Activated naive CD8-positive, alpha-beta T cell (primary cell): ENCODE data around the gene C1orf56.

Experiments
- H3K27ac Mint-ChIP-seq: one replicate; pipeline ENCODE4 v1.8.0; 2021; ENCODE audit warnings: mixed read lengths
- H3K27me3 Mint-ChIP-seq: one replicate; pipeline ENCODE4 v1.8.0; 2021; ENCODE audit warnings: mixed read lengths
- H3K36me3 Mint-ChIP-seq: one replicate; pipeline ENCODE4 v1.8.0; 2021; ENCODE audit warnings: mixed read lengths
- H3K4me1 Mint-ChIP-seq: one replicate; pipeline ENCODE4 v1.8.0; 2021; ENCODE audit warnings: low read depth, mixed read lengths
- H3K4me3 Mint-ChIP-seq: one replicate; pipeline ENCODE4 v1.8.0; 2021; ENCODE audit warnings: mild to moderate bottlenecking, mixed read lengths
- H3K9me3 Mint-ChIP-seq: one replicate; pipeline ENCODE4 v1.8.0; 2021; ENCODE audit warnings: low read depth, mixed read lengths

Gene C1orf56

DNA sequence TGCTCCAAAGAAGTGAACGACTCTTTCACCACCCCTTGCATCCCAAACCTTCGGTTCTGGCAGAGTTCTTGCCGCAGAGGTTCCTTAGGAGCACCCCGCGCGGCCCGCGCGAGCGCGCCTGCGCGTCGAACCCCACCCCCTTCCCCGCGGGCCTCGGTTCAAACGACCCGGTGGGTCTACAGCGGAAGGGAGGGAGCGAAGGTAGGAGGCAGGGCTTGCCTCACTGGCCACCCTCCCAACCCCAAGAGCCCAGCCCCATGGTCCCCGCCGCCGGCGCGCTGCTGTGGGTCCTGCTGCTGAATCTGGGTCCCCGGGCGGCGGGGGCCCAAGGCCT is at the start of gene C1orf56:
Gene C1orf56 (plus strand): TSS at position 161 of the 334 bp plus-strand sequence. CDS start 97 bp downstream, at position 258.
- Mint-ChIP-seq H3K9me3 (no peaks in the 10 kb centered on the region), H3K27ac (peak within 1 kb of the TSS; percentile 86), H3K27me3 (no peaks in the 10 kb centered on the region), H3K4me1 (peaks cover 66% of the 10 kb centered on the region), H3K36me3 (peaks cover 7% of the 10 kb centered on the region), H3K4me3 (peak within 1 kb of the TSS; percentile 93)

- Mint-ChIP-seq H3K36me3 (peaks cover 5% of the 10 kb centered on the region), H3K4me3 (no peak overlapping the region), H3K27me3 (no peaks in the 10 kb centered on the region), H3K27ac (no peak overlapping the region), H3K4me1 (peaks cover 34% of the 10 kb centered on the region), H3K9me3 (no peaks in the 10 kb centered on the region)
Measured at GRCh38 chr1:150997949-150998348, 49.6 kb upstream of the C1orf56 start.

- H3K4me1 Mint-ChIP-seq, result peaks cover 44% of the 10 kb centered on the region
Measured at GRCh38 chr1:150999051-150999674, 48.4 kb upstream of the C1orf56 start.

DNA sequence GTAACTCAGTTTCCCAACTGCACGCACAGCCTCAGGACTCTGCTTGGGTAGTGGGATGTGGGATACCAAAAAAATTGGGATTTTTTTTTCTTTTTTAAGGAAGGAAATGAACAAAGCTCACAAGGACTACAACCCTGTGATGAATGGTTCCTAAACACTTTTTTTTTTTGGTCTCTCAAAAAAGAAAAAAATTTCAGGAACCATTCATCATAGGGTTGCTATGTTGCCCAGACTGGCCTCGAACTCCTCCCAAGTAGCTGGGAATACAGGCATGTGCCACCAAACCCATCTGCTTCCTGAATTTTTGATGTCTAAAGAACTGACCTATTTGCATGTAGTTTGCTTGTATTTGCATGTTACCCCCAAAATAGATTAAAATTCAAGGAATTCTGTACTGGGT is 47.6 kb upstream of the C1orf56 start:
- H3K27me3 Mint-ChIP-seq, result no peaks in the 10 kb centered on the region
- no peaks in the 10 kb centered on the region for H3K9me3 Mint-ChIP-seq
- peaks cover 5% of the 10 kb centered on the region for H3K36me3 Mint-ChIP-seq
- no peak overlapping the region for H3K27ac Mint-ChIP-seq
- no peak overlapping the region for H3K4me3 Mint-ChIP-seq
- peaks cover 50% of the 10 kb centered on the region for H3K4me1 Mint-ChIP-seq

More at GRCh38 chr1:150999051-150999674, 48.4 kb upstream of the C1orf56 start:
- H3K27me3 Mint-ChIP-seq, result no peaks in the 10 kb centered on the region
- no peak overlapping the region for H3K4me3 Mint-ChIP-seq
- H3K27ac Mint-ChIP-seq, result peak overlapping the region; percentile 22
- H3K36me3 Mint-ChIP-seq, result peaks cover 5% of the 10 kb centered on the region
- no peaks in the 10 kb centered on the region for H3K9me3 Mint-ChIP-seq

- Mint-ChIP-seq H3K4me1 (peaks cover 54% of the 10 kb centered on the region), H3K9me3 (no peaks in the 10 kb centered on the region), H3K36me3 (peaks cover 5% of the 10 kb centered on the region), H3K27me3 (no peaks in the 10 kb centered on the region), H3K4me3 (no peak overlapping the region), H3K27ac (peak overlapping the region; percentile 11)
Measured at GRCh38 chr1:151000408-151000807, 47.1 kb upstream of the C1orf56 start.

DNA sequence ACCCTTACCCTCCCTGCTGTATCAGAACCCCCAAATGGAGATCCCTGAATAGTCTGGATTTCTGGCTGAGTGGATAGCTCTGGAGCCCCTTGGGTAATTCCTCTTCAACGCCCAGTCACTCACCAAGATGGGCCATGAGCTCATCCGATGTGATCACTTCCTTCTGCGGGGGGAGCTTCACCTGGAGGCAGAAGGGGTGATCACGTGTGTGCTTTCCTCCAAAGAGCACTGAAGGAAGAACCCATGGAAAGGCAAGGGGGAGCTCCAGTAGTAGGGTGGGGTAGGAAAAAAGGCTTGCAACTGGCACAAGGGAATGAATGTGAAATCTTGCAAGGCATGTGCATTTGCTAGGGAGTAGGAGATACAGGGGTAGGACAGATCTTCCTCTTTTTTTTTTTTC is 45.9 kb upstream of the C1orf56 start:
- no peaks in the 10 kb centered on the region for H3K9me3 Mint-ChIP-seq
- H3K36me3 Mint-ChIP-seq, result peaks cover 5% of the 10 kb centered on the region
- peaks cover 65% of the 10 kb centered on the region for H3K4me1 Mint-ChIP-seq
- H3K27ac Mint-ChIP-seq, result peak overlapping the region; percentile 55
- H3K4me3 Mint-ChIP-seq, result peak overlapping the region; percentile 47
- no peaks in the 10 kb centered on the region for H3K27me3 Mint-ChIP-seq

- Mint-ChIP-seq H3K4me3 (peak overlapping the region; percentile 47), H3K27ac (peak overlapping the region; percentile 55), H3K9me3 (no peaks in the 10 kb centered on the region)
Measured at GRCh38 chr1:151002051-151002450, 45.5 kb upstream of the C1orf56 start.

DNA sequence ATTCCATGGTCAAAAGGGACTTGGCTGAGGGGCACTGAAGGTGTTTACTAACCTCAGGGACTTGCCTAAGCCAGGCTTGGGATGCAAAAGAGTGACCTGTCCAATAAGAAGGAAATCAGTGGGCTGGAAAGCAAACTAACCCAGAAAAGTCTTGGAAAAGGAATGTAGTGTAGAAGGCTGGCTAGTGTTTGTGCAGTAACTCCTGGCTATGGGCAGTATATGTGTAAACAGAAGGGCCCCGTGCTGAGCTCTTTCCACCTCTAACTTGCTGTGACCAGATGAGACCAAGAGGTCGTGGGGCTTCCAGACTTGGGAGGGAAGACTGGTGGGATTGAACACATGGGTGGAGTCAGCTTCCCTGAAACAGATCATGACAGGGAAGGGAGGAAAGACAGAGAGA is 44.9 kb upstream of the C1orf56 start:
- H3K36me3 Mint-ChIP-seq, result peaks cover 5% of the 10 kb centered on the region
- H3K27me3 Mint-ChIP-seq, result no peaks in the 10 kb centered on the region
- H3K4me3 Mint-ChIP-seq, result peak overlapping the region; percentile 84
- peak overlapping the region; percentile 92 for H3K27ac Mint-ChIP-seq
- no peaks in the 10 kb centered on the region for H3K9me3 Mint-ChIP-seq
- peaks cover 75% of the 10 kb centered on the region for H3K4me1 Mint-ChIP-seq

More at GRCh38 chr1:151002051-151002450, 45.5 kb upstream of the C1orf56 start:
- peaks cover 5% of the 10 kb centered on the region for H3K36me3 Mint-ChIP-seq
- peaks cover 70% of the 10 kb centered on the region for H3K4me1 Mint-ChIP-seq
- H3K27me3 Mint-ChIP-seq, result no peaks in the 10 kb centered on the region

DNA sequence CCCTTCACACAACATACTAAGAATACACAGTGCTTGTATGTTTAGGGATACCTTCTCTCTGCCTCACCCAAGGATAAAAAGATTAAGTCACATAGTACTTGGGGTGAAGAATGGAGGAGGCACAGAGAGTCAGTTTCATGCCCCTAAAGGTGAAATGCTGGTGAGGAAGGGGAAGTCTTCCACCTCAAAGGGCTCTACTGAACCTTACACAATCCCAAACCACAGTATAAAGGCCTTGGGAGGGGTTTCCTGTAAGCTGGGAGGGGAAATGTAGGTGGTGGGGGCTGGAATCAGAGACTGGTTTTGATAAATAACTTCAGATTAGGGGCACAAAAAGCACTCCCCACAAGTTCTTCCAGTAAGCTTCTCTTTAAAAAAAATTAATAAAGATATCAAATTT is 44.4 kb upstream of the C1orf56 start:
- Mint-ChIP-seq H3K36me3 (peaks cover 5% of the 10 kb centered on the region), H3K4me1 (peaks cover 81% of the 10 kb centered on the region), H3K27ac (peak overlapping the region; percentile 92), H3K4me3 (peak overlapping the region; percentile 84), H3K27me3 (no peaks in the 10 kb centered on the region), H3K9me3 (no peaks in the 10 kb centered on the region)

GRCh38 chr1:151005729-151006319 is 41.7 kb upstream of the C1orf56 start:
- no peaks in the 10 kb centered on the region for H3K9me3 Mint-ChIP-seq
- H3K27me3 Mint-ChIP-seq, result no peaks in the 10 kb centered on the region
- H3K4me1 Mint-ChIP-seq, result peaks cover 85% of the 10 kb centered on the region
- H3K4me3 Mint-ChIP-seq, result peak overlapping the region; percentile 98
- H3K36me3 Mint-ChIP-seq, result peaks cover 5% of the 10 kb centered on the region
- peak overlapping the region; percentile 96 for H3K27ac Mint-ChIP-seq

DNA sequence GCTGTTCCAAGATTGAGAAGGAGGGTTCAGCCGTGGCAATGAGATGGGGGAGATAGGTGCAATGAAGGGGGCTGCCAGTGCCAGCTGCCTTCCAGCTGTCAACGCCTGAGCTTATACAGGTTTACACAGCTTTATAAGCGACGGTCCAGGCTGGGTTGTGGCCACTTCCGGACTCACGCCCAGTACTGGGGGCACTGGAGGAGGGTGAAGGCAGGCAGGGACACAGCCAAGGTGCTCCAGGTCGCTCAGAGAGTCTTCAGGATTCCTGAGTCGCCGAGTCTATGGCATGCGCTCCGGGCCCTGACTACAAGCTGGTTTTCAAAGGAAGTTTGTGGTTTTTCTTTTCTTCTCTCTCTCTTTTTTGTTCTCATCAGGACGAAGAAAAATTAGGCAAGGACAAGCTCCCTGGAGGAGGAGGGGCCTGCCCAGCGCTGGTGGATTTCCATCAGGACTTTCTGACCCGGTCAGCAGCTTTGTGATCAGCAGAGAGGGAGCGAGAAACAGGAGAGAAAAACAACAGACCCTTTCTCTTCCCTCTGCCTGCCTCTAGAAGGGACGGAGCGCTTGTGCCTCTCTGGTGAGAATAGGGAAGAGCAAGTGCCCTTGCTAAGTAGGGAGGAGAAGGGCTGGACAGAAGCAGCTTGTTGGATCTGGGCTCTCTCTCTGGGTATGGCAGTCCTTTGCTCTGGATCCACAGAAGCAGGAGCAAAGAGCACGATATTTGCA is 41.1 kb upstream of the C1orf56 start, which contains the start of gene MINDY1:
Gene MINDY1 (minus strand): TSS at position 576 of the 726 bp plus-strand sequence. CDS start 4,285 bp downstream, outside the sequence.
- Mint-ChIP-seq H3K27ac (peak within 1 kb of the TSS; percentile 96), H3K4me1 (peaks cover 86% of the 10 kb centered on the region), H3K9me3 (no peaks in the 10 kb centered on the region), H3K27me3 (no peaks in the 10 kb centered on the region), H3K4me3 (peak within 1 kb of the TSS; percentile 98), H3K36me3 (peaks cover 7% of the 10 kb centered on the region)

DNA sequence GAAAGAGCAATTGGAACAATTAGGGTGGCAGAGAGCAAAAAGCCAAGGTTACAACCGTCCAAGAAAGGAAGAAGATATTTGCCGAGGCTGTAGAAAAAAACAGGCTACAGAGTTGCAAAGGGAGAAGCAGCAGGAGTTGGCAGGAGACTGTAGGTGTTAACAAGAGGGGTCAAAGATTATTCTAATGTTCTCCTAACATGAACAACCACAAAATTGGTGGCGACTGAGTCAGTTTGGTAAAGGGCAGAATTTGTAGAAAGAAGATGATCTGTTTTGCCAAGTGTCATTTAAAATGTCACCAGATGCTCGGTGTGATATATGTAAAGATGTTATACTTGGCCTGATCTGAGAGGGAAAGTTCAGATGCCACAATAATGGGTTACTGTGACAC is 39.7 kb upstream of the C1orf56 start:
- Mint-ChIP-seq H3K36me3 (peaks cover 2% of the 10 kb centered on the region), H3K4me1 (peaks cover 81% of the 10 kb centered on the region), H3K27ac (peak overlapping the region; percentile 96), H3K9me3 (no peaks in the 10 kb centered on the region), H3K4me3 (peak overlapping the region; percentile 98), H3K27me3 (no peaks in the 10 kb centered on the region)

DNA sequence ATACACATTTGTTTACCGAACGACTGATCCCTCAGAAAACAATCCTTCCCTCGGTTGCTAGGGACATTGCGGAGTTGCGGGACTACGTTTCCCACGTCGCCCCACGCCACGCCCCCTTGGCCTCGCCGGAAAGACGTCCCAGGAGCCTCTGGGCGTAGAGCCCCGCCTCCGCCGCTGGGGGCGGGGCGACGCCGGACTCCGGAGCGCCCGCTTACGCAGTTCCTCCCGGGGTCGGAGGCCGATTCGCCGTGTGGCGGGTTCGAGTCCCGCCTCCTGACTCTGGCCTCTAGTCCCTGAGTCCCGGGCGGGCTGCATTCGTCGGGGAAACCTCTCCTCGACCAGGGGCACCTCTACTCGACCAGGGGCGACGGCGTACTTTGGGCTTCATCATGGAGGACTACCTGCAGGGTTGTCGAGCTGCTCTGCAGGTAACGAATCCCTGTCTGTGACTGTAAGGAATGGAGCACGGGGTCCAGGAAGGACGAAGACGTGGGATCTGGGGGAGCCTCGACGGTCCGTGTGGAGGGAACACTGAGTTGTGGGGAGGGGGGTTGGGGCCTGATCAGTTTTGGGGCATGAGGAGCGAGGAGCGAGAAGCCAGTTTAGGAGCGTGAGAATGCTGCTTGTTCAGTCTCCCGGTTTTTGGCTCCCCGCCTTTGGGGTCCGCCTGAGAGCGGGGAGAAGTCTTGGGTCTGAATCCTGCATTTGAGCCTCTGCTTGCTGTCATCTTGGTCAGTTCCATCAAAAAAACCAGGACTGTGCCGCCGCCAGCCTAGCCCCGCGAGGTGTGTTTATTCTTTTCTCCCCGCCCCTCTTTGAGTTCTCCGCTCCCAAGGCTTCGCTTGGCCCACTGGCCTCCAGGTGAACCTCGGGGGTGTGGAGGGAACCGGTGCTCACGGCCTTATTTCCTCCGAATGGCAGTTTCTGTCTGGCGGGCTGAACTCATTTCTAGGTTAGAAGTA is 39.0 kb upstream of the C1orf56 start, which contains the start of gene PRUNE1:
Gene PRUNE1 (plus strand): TSS at position 206 of the 962 bp plus-strand sequence. CDS start 184 bp downstream, at position 390.
- peaks cover 2% of the 10 kb centered on the region for H3K36me3 Mint-ChIP-seq
- peaks cover 82% of the 10 kb centered on the region for H3K4me1 Mint-ChIP-seq
- peak within 1 kb of the TSS; percentile 96 for H3K27ac Mint-ChIP-seq
- no peaks in the 10 kb centered on the region for H3K9me3 Mint-ChIP-seq
- H3K27me3 Mint-ChIP-seq, result no peaks in the 10 kb centered on the region
- peak within 1 kb of the TSS; percentile 98 for H3K4me3 Mint-ChIP-seq

DNA sequence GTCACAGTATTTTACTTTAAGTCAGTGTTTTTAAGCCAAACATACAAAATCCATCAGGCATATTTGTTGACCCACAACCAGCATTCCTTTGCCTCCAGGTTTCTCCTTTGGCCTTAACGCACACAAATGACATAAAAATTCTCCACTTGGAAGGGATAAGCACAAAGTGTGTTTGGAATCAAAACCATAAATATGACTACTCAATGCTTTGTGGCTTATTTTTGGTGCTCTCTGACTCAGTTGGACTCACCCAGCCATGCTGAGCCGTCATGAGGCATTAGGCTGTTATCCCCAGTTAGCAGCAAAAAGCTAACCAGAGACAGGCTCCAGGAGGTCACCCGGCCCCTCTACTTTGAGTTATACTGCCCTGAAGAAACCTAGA is 38.4 kb upstream of the C1orf56 start:
- Mint-ChIP-seq H3K4me1 (peaks cover 78% of the 10 kb centered on the region), H3K9me3 (no peaks in the 10 kb centered on the region), H3K36me3 (peaks cover 2% of the 10 kb centered on the region), H3K27me3 (no peaks in the 10 kb centered on the region), H3K27ac (peak overlapping the region; percentile 96), H3K4me3 (peak overlapping the region; percentile 98)
